MM.1S (cell line): ENCODE measurements around the gene FOXK1.

Experiments
- EZH2 ChIP-seq: fragments of 300-600 bp; sonication (generic); optimal IDR thresholded peaks from 2 replicates; pipeline ENCODE3; 2017; ENCODE audit warnings: low read depth, mild to moderate bottlenecking, antibody characterized with exemption, low read length, mixed read lengths
- TF ChIP-seq, protein P1 (sequence below): fragments of 300-600 bp; sonication (generic); IDR thresholded peaks from 2 replicates; pipeline ENCODE4 v1.5.1; 2016; ENCODE audit warnings: antibody characterized with exemption, low read length, mixed read lengths

DNA sequence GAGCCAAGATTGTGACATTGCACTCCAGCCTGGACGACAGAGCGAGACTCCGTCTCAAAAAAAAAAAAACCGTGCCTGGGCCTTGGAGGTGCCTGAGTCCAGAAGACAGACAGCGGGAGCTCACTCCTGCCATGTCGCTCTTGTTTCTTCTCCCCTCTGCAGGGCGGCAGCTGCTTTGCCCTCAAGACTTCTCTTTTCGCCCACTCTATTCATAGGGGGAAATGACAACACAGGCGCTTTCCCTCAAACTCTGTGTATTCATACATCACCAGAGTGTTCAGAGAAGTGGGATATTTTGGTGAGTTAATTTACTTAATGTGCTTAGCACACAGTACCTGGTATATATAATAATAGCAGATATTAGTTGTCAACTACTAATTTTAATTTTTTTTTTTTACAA is 44.5 kb downstream of the FOXK1 start:
- TF ChIP-seq, protein P1, sequence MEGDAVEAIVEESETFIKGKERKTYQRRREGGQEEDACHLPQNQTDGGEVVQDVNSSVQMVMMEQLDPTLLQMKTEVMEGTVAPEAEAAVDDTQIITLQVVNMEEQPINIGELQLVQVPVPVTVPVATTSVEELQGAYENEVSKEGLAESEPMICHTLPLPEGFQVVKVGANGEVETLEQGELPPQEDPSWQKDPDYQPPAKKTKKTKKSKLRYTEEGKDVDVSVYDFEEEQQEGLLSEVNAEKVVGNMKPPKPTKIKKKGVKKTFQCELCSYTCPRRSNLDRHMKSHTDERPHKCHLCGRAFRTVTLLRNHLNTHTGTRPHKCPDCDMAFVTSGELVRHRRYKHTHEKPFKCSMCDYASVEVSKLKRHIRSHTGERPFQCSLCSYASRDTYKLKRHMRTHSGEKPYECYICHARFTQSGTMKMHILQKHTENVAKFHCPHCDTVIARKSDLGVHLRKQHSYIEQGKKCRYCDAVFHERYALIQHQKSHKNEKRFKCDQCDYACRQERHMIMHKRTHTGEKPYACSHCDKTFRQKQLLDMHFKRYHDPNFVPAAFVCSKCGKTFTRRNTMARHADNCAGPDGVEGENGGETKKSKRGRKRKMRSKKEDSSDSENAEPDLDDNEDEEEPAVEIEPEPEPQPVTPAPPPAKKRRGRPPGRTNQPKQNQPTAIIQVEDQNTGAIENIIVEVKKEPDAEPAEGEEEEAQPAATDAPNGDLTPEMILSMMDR, result no peak
- no peak for TF ChIP-seq EZH2
